Measurements from ENCODE around the gene TBL1XR1.

DNA sequence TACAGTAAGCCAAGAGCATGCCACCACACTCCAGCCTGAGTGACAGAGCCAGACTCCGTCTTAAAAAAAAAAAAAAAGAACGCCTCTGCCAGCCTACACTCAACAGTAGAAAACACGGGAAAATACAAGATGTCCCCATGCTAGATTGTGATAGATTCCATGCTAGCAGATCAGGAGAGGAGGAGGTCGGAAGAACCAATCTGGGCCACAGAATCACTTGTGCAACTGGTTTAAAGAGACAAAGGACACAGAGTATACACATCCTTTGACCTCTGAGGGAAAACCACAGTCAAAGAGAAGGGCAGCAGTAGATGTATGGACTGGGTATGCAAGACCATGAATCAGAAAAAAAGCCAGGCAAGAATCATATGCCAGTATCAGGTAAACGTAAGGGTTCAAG, 15.9 kb downstream of the TBL1XR1 start:
- TF ChIP-seq, protein P1, sequence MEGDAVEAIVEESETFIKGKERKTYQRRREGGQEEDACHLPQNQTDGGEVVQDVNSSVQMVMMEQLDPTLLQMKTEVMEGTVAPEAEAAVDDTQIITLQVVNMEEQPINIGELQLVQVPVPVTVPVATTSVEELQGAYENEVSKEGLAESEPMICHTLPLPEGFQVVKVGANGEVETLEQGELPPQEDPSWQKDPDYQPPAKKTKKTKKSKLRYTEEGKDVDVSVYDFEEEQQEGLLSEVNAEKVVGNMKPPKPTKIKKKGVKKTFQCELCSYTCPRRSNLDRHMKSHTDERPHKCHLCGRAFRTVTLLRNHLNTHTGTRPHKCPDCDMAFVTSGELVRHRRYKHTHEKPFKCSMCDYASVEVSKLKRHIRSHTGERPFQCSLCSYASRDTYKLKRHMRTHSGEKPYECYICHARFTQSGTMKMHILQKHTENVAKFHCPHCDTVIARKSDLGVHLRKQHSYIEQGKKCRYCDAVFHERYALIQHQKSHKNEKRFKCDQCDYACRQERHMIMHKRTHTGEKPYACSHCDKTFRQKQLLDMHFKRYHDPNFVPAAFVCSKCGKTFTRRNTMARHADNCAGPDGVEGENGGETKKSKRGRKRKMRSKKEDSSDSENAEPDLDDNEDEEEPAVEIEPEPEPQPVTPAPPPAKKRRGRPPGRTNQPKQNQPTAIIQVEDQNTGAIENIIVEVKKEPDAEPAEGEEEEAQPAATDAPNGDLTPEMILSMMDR (IDR thresholded peaks at IDR 0.05) = no peak
- TF ChIP-seq POLR2A (IDR thresholded peaks at IDR 0.05) = no peak
